Mucosa of descending colon (tissue), 3 donors: ENCODE measurements around the gene PTP4A2. TPM values are rescaled to one million over a fixed set of nuclear protein-coding genes. Genes with fewer than 3 reads are reported as not detected.
"Not testable (repeated sequence)": the region's sequence is repeated elsewhere in the genome, so short reads cannot be mapped to it uniquely, and the experiment has no call there.

ENCODE experiments used
- ATAC-seq: fragments of 200-7000 bp; cut with Tn5 transposase; one replicate; pipeline ENCODE4 v1.9.1; 2020; ENCODE audit warnings: mild to moderate bottlenecking, moderate library complexity
- DNase-seq, 3 donors: peaks; one replicate each; pipeline ENCODE4 v3.0.0-alpha.2; 2020
- H3K36me3 ChIP-seq: fragments of 200-600 bp; one replicate; pipeline ENCODE4 v1.8.0; 2021; ENCODE audit warnings: low read depth, mild to moderate bottlenecking
- H3K4me1 ChIP-seq: fragments of 200-600 bp; one replicate; pipeline ENCODE4 v1.8.0; 2021; ENCODE audit warnings: low read depth, mild to moderate bottlenecking
- H3K4me3 ChIP-seq: fragments of 200-600 bp; one replicate; pipeline ENCODE4 v1.8.0; 2021; ENCODE audit warnings: mild to moderate bottlenecking
- H3K9me3 ChIP-seq: fragments of 200-600 bp; one replicate; pipeline ENCODE4 v1.8.0; 2021; ENCODE audit warnings: mild to moderate bottlenecking
- intact Hi-C, 2 donors: fragments of 100-400 bp; cut with DNase I in 1 of 2; cut with micrococcal nuclease in 1 of 2; formaldehyde crosslinking; loops; one replicate each; pipeline versions ENCODE4 v1.11.0 to v1.11.1; 2022; cut with DNase I, micrococcal nuclease
- total RNA-seq, 3 donors: library from RNA; stranded (reverse); fragmentation: NEBNext Ultra II Directional in 2 of 3; extraction: Animal tissue kit (Norgen Biotek cat#: 25700) in 2 of 3; gene quantifications; one replicate each; pipeline versions ENCODE4 v1.2.1 to v1.2.4, GENCODE V29; 2021 to 2023
- TF ChIP-seq, protein P1 (sequence below): fragments of 200-600 bp; IDR thresholded peaks from one replicate; pipeline ENCODE4 v1.8.0; 2022; ENCODE audit warnings: antibody characterized with exemption, mild to moderate bottlenecking
- donor health status: DM: no; HTN: no; CAD: no; lungs with moderate emphysema.
- donor health status: DM: no; HTN: no; CAD: no.
- donor health status: DM: no; HTN: yes; CAD: no.

The PTP4A2 gene
- total RNA-seq, 3 donors from 2014 or later, result 211 to 307 (median 298) TPM

DNA sequence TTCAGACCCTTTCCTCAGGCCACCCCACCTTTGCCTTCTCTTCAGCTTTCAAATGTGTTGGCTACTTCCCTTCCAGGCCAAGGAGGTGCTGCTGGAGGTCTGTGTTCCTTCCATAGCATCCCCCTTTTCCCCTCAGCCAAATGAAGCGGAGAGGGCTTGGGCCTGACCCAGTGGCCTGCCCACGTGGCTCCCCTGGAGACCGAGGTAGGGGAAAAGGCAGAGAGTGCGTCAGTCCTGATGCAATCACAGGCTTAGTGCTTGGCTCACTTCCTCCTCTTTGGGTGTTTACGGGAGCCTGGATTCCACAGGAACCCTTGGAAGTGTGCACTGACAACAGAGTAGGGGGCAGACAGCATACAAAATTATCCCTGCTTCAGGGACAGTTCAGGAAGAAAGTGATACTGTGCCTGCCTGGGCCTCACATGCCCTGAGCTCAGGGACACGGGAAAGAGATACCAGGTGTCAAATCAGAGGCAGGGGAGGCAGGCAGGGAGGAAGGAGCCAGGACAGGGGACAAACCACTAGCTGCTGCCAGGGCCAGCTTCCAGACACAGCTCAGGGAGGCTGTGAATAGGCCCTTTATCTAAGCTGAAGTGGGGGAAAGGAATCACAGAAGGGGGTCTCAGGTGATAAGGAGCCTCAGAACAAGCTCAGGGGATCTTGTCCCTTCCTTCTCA lies 16.6 kb upstream of the PTP4A2 start:
- no peak overlapping the region for H3K4me3 ChIP-seq
- intact Hi-C loops, result no loop called here

DNA sequence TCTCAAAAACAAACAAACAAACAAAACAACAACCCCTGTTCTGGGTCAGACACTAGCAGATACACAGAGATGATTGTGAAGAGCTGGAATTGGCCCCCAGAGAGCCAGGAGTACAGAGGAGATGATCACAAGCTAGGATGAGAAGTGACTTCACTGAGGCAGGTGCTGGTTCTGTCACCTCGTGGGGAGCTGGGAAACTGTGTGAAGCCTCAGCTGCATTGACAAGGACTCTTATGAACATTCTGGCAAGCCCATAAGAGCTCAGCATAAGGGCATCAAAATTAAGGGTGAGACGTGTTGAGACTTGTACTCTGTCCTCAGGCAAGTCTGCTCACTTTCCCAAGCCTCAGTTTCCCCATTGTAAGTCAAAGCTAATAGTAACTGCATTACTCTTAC lies 14.7 kb upstream of the PTP4A2 start:
- peaks cover 19% of the 10 kb centered on the region for H3K4me1 ChIP-seq
- no peak overlapping the region for H3K4me3 ChIP-seq
- DNase-seq (no peak), ATAC-seq (no peak)
- no peaks in the 10 kb centered on the region for H3K36me3 ChIP-seq
- no peaks in the 10 kb centered on the region for H3K9me3 ChIP-seq
- TF ChIP-seq, protein P1, sequence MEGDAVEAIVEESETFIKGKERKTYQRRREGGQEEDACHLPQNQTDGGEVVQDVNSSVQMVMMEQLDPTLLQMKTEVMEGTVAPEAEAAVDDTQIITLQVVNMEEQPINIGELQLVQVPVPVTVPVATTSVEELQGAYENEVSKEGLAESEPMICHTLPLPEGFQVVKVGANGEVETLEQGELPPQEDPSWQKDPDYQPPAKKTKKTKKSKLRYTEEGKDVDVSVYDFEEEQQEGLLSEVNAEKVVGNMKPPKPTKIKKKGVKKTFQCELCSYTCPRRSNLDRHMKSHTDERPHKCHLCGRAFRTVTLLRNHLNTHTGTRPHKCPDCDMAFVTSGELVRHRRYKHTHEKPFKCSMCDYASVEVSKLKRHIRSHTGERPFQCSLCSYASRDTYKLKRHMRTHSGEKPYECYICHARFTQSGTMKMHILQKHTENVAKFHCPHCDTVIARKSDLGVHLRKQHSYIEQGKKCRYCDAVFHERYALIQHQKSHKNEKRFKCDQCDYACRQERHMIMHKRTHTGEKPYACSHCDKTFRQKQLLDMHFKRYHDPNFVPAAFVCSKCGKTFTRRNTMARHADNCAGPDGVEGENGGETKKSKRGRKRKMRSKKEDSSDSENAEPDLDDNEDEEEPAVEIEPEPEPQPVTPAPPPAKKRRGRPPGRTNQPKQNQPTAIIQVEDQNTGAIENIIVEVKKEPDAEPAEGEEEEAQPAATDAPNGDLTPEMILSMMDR, result no peak
- intact Hi-C loops, result no loop called here

More for the DNA sequence above, 16.6 kb upstream of the PTP4A2 start:
- TF ChIP-seq, protein P1, result no peak
- peaks cover 19% of the 10 kb centered on the region for H3K4me1 ChIP-seq
- peak; percentile 69 to 83 (median 76) for DNase-seq
- ATAC-seq, result peak; percentile 88
- no peaks in the 10 kb centered on the region for H3K9me3 ChIP-seq
- H3K36me3 ChIP-seq, result no peaks in the 10 kb centered on the region

DNA sequence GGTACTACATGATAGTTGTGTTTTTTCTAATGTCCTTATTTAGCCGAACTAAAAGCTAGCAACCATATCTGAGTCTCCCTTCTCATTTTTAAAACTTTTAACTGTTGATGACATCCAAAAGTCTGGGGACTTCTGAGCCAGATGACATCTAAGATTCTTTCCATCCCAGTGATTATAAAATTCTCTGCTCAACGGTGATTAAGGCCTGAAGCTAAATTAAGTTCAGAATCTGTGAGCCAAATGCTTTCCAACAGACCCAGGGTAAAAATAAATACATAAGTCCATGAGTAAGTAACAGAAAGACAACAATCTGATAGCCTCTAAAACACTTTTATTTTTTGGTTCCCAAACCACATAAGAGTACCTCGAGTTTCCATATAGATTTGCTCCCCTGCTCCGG lies 13.1 kb upstream of the PTP4A2 start:
- DNase-seq (no peak), ATAC-seq (no peak)
- TF ChIP-seq, protein P1, result no peak
- no peak overlapping the region for H3K4me3 ChIP-seq
- H3K9me3 ChIP-seq, result no peaks in the 10 kb centered on the region
- H3K36me3 ChIP-seq, result no peaks in the 10 kb centered on the region
- intact Hi-C loops, result no loop called here
- H3K4me1 ChIP-seq, result peaks cover 13% of the 10 kb centered on the region

DNA sequence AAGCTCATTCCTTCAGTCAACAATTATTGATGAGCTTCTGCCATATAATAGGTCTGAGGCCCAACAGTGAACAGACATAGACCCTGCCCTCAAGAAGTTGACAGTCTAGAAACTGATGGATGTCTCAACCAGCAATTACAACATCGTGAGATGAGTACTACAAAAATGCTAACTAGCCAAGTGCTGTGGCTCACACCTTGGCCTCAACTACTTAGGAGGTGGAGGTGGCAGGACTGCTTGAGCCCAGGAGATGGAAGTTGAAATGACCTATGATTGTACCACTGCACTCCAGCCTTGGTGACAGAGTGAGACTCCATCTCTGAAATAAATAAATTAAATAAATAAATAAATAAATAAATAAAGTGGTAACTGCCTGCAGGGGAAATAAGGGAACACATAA lies 11.7 kb upstream of the PTP4A2 start:
- H3K36me3 ChIP-seq, result no peaks in the 10 kb centered on the region
- no peak for DNase-seq
- no peak overlapping the region for H3K4me3 ChIP-seq
- peaks cover 5% of the 10 kb centered on the region for H3K4me1 ChIP-seq
- no peak for ATAC-seq
- intact Hi-C loops, result no loop called here
- TF ChIP-seq, protein P1, result no peak
- H3K9me3 ChIP-seq, result no peaks in the 10 kb centered on the region

DNA sequence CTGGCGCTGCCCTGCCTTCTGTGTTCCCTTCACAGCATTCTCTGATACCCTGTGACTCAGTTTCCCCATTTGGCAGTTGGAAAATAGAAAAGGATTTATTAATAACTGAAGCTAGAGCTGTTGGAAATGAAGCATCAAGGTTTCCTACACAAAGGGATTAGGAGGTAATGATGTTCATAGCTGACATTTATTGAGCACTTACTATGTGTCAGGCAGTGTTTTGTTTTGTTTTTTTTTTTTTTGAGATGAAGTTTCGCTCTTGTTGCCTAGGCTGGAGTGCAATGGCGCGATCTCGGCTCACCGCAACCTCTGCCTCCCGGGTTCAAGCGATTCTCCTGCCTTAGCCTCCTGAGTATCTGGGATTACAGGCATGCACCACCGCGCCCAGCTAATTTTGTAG lies 7.5 kb upstream of the PTP4A2 start:
- H3K36me3 ChIP-seq, intact Hi-C loops, H3K9me3 ChIP-seq, ATAC-seq, H3K4me3 ChIP-seq, DNase-seq: not testable (repeated sequence)
- H3K4me1 ChIP-seq, result peaks cover 16% of the 10 kb centered on the region

DNA sequence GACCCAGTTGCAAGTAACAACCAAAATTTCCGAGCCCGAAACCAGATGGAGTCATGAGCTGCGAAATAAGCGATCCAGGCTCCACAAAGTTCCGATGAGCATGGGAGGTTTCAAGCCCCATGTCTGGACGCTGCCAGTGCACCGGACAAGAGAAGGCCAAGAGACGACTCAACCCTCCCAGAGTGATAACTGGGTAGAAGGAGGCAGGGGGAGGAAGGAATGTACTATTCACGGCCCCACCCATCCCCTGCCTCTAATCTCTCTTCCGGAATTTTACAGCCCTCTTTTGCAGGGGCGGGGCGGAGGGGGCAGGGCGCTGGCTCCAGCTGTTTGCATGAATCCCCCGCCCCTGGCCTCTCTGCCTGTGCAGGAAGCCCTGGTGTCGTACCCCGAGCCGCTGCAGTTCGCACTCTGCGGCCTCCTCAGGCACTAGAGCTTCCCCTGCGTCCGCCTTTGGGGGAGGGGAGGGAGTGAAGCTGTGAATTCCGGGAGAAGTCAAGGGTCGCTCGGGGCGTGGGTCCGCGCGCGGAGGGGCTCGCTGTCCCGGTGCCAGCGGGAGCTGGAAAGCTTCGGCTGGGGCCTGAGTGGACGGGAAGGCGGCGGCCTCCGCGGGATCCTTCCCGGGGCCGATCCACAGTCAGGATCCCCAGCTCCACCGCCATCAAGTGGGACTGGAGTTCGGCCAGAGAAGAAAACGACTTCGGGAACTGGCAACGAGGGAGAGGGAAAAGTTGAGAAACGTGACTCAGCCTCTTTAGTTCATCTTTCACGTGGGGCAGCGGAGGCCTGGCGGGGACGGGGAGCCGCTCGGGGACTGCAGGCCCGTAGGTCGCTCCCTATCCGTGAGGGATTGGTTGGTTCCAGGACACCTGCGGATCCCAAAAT lies 6.3 kb upstream of the PTP4A2 start:
- intact Hi-C loops, result no loop called here
- peak overlapping the region; percentile 23 for H3K4me3 ChIP-seq
- H3K36me3 ChIP-seq, result no peaks in the 10 kb centered on the region
- H3K9me3 ChIP-seq, result no peaks in the 10 kb centered on the region
- H3K4me1 ChIP-seq, result peaks cover 21% of the 10 kb centered on the region
- ATAC-seq, result peak; percentile 92
- TF ChIP-seq, protein P1, result no peak
- peak; percentile 95 to 97 (median 96) for DNase-seq
